Measurements from ENCODE around the gene PTH2R. TPM values are rescaled to one million over a fixed set of nuclear protein-coding genes. Genes with fewer than 3 reads are reported as not detected.
A peak's percentile ranks its signal among the peaks of the same experiment; 100 is the strongest.
"Not testable (repeated sequence)": the region's sequence is repeated elsewhere in the genome, so short reads cannot be mapped to it uniquely, and the experiment has no call there.

PTH2R gene
- total and polyA plus RNA-seq, 2 experiments from 2014 or later: 0.18 to 0.38 TPM

GRCh38 chr2:208479342-208479741 is 72.8 kb downstream of the PTH2R start:
- no peaks in the 10 kb centered on the region for H3K27me3 ChIP-seq (ENCODE audit: insufficient read depth)
- no peaks in the 10 kb centered on the region for H3K79me2 ChIP-seq (replicated peaks; ENCODE audit: insufficient read depth)
- H3K27ac ChIP-seq (ENCODE audit: low read depth): no peak overlapping the region
- no peak overlapping the region for H3K4me3 Mint-ChIP-seq
- ATAC-seq: no peak
- no peaks in the 10 kb centered on the region for H3K4me1 ChIP-seq (ENCODE audit: insufficient read depth)
- no peaks in the 10 kb centered on the region for H3F3A ChIP-seq (replicated peaks; ENCODE audit: low read depth)
- H3K4me2 ChIP-seq: no peak overlapping the region
- H3K9me3 Mint-ChIP-seq: peaks cover 22% of the 10 kb centered on the region
- no peaks in the 10 kb centered on the region for H4K20me1 ChIP-seq (replicated peaks; ENCODE audit: insufficient read depth)
- no peak overlapping the region for H3K4me3 ChIP-seq
- H3K36me3 ChIP-seq (ENCODE audit: insufficient read depth): no peaks in the 10 kb centered on the region
- peaks cover 9% of the 10 kb centered on the region for H3K36me3 Mint-ChIP-seq (ENCODE audit: low read depth)
- no peak overlapping the region for H3K27ac Mint-ChIP-seq
- H2AFZ ChIP-seq: peak overlapping the region; percentile 24; the same call in 1 of the 2 replicates
- no peaks in the 10 kb centered on the region for H3K4me1 Mint-ChIP-seq
- DNase-seq (ENCODE audit: low spot score): no peak
- H3K27me3 Mint-ChIP-seq (ENCODE audit: insufficient read depth, low read depth, poor library complexity): peaks cover 2% of the 10 kb centered on the region
- TF ChIP-seq REST (IDR thresholded peaks at IDR 0.05; ENCODE audit: unreplicated experiment) (no peak), POLR2AphosphoS5 (IDR thresholded peaks at IDR 0.05; ENCODE audit: low read depth) (no peak), STAT1 (IDR thresholded peaks at IDR 0.05; ENCODE audit: unreplicated experiment) (no peak), ZNF462 (CRISPR knock-in tag; IDR thresholded peaks at IDR 0.05) (no peak), NANOG (IDR thresholded peaks at IDR 0.05; ENCODE audit: borderline replicate concordance) (no peak)
- H3K9me2 ChIP-seq (ENCODE audit: insufficient read depth): no peaks in the 10 kb centered on the region

GRCh38 chr2:208481945-208482344 is 75.4 kb downstream of the PTH2R start:
- not testable (repeated sequence) for H3K36me3 ChIP-seq (ENCODE audit: insufficient read depth)

GRCh38 chr2:208482453-208483015 is 75.9 kb downstream of the PTH2R start:
- not testable (repeated sequence) for DNase-seq (ENCODE audit: low spot score); H3K4me3 Mint-ChIP-seq; H3K79me2 ChIP-seq (replicated peaks; ENCODE audit: insufficient read depth); H2AFZ ChIP-seq; H4K20me1 ChIP-seq (replicated peaks; ENCODE audit: insufficient read depth); H3K27me3 Mint-ChIP-seq (ENCODE audit: insufficient read depth, low read depth, poor library complexity); H3K9me2 ChIP-seq (ENCODE audit: insufficient read depth); H3K4me2 ChIP-seq; H3K4me1 ChIP-seq (ENCODE audit: insufficient read depth); H3K27ac ChIP-seq (ENCODE audit: low read depth); H3K36me3 Mint-ChIP-seq (ENCODE audit: low read depth); H3K27ac Mint-ChIP-seq; H3K4me3 ChIP-seq; H3F3A ChIP-seq (replicated peaks; ENCODE audit: low read depth); H3K36me3 ChIP-seq (ENCODE audit: insufficient read depth); ATAC-seq; H3K4me1 Mint-ChIP-seq; H3K27me3 ChIP-seq (ENCODE audit: insufficient read depth)
- H3K9me3 Mint-ChIP-seq: peaks cover 22% of the 10 kb centered on the region

More at GRCh38 chr2:208481945-208482344, 75.4 kb downstream of the PTH2R start:
- not testable (repeated sequence) for DNase-seq (ENCODE audit: low spot score); H2AFZ ChIP-seq; H3K4me2 ChIP-seq; H3K27ac Mint-ChIP-seq; H3K9me2 ChIP-seq (ENCODE audit: insufficient read depth); H3K27me3 Mint-ChIP-seq (ENCODE audit: insufficient read depth, low read depth, poor library complexity); H4K20me1 ChIP-seq (replicated peaks; ENCODE audit: insufficient read depth); H3K4me3 ChIP-seq; H3K27ac ChIP-seq (ENCODE audit: low read depth); H3K79me2 ChIP-seq (replicated peaks; ENCODE audit: insufficient read depth); H3K4me1 Mint-ChIP-seq; H3K4me3 Mint-ChIP-seq; H3K27me3 ChIP-seq (ENCODE audit: insufficient read depth); H3F3A ChIP-seq (replicated peaks; ENCODE audit: low read depth); ATAC-seq; H3K4me1 ChIP-seq (ENCODE audit: insufficient read depth); H3K36me3 Mint-ChIP-seq (ENCODE audit: low read depth)
- H3K9me3 Mint-ChIP-seq: peaks cover 22% of the 10 kb centered on the region

All from GM23338 (cell line).